Measurements from ENCODE around the gene IGF2BP1.
"Not testable (repeated sequence)": the region's sequence is repeated elsewhere in the genome, so short reads cannot be mapped to it uniquely, and the experiment has no call there.

Gene IGF2BP1

GRCh38 chr17:48996722-48997102 lies 473 bp upstream of the IGF2BP1 start:
- peaks cover 24% of the 10 kb centered on the region for H3K36me3 ChIP-seq (ENCODE audit: control insufficient read depth, insufficient read depth, low read length)
- peak overlapping the region; percentile 97 for H3K4me3 ChIP-seq (ENCODE audit: extremely low read depth, insufficient read depth, low read length, poor library complexity, severe bottlenecking)
- peak overlapping the region; percentile 98 for H3K27ac ChIP-seq (ENCODE audit: low read depth, low read length, severe bottlenecking)
- H3K4me1 ChIP-seq (ENCODE audit: control insufficient read depth, insufficient read depth, low read length, poor library complexity, severe bottlenecking): peaks cover 15% of the 10 kb centered on the region
- no peaks in the 10 kb centered on the region for H3K9me3 ChIP-seq (ENCODE audit: control insufficient read depth, low read length)
- 0 to 1% methylated on average over 5 to 15 of the region's 23 CpGs for WGBS, 2 experiments (ENCODE audit: insufficient coverage in 2 of 2)

DNA sequence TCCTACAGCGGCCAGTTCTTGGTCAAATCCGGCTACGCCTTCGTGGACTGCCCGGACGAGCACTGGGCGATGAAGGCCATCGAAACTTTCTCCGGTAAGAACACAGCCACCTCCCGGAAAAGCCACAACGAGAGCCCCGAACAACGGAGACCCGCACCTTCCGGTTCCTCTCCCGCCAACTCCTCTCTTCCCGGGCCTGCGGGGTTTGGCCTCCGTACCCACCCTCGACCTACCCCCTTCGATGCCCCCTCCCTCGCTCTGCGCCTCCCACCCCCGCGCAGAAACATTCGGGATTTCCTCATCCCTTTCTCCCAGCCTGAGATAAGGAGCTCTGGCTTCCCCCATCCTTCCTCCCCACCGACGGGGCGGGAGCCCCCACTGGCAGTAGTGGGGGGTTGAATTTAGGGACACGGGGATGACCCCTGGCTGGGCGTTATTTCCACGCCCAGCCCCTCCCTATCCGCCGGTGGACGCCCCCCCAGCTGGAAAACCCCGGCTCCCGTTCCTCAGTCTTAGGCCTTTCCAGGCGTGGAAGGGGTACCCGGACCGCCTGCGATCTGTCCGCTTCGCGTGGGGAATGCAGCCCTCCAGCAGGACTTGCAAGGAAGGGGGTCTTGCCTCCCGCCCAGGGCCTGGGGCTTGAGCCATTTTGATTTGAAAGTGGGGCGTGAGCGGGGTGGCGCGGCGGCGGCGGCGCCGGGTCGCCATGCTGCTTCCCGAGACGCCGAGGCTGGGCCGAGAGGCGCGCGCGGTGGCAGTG lies 822 bp downstream of the IGF2BP1 start:
- peaks cover 11% of the 10 kb centered on the region for H3K4me1 ChIP-seq (ENCODE audit: control insufficient read depth, insufficient read depth, low read length, poor library complexity, severe bottlenecking)
- H3K27ac ChIP-seq (ENCODE audit: low read depth, low read length, severe bottlenecking): peak overlapping the region; percentile 98
- H3K36me3 ChIP-seq (ENCODE audit: control insufficient read depth, insufficient read depth, low read length): peaks cover 24% of the 10 kb centered on the region
- peak overlapping the region; percentile 97 for H3K4me3 ChIP-seq (ENCODE audit: extremely low read depth, insufficient read depth, low read length, poor library complexity, severe bottlenecking)
- WGBS, 2 experiments (ENCODE audit: insufficient coverage in 2 of 2): 0% methylated on average over 36 to 37 of the region's 63 CpGs
- H3K9me3 ChIP-seq (ENCODE audit: control insufficient read depth, low read length): no peaks in the 10 kb centered on the region

GRCh38 chr17:48998587-48999440 lies 1.6 kb downstream of the IGF2BP1 start:
- 0% methylated on average over 10 to 16 of the region's 25 CpGs for whole genome bisulfite sequencing, 2 experiments (ENCODE audit: insufficient coverage in 2 of 2)
- Histone ChIP-seq H3K4me3 (ENCODE audit: extremely low read depth, insufficient read depth, low read length, poor library complexity, severe bottlenecking) (peak overlapping the region; percentile 97), H3K9me3 (ENCODE audit: control insufficient read depth, low read length) (no peaks in the 10 kb centered on the region), H3K27ac (ENCODE audit: low read depth, low read length, severe bottlenecking) (peak overlapping the region; percentile 98), H3K36me3 (ENCODE audit: control insufficient read depth, insufficient read depth, low read length) (peaks cover 24% of the 10 kb centered on the region), H3K4me1 (ENCODE audit: control insufficient read depth, insufficient read depth, low read length, poor library complexity, severe bottlenecking) (peaks cover 10% of the 10 kb centered on the region)

DNA sequence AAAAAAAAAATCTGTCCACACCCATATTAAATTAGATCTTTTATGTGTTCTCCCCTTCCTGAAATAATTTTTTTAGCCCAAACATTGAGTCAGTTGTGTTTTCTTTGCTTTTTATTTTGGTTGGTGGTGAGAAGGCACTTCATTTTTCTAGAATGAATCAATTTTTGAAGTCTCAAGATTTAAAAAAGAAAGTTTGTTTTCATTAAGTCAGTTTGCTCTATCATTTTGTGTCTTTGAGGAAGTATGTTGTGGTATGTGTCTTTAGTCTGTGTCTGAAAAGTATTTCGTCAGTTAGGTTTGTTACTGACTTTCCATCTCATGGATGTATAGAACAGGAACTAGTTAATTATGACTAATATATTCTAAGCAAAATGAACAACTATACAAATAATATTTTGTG lies 3.8 kb downstream of the IGF2BP1 start:
- no peaks in the 10 kb centered on the region for H3K9me3 ChIP-seq (ENCODE audit: control insufficient read depth, low read length)
- H3K27ac ChIP-seq (ENCODE audit: low read depth, low read length, severe bottlenecking): peak overlapping the region; percentile 98
- no CpG with 5 or more reads among the region's 1 CpG for WGBS, 2 experiments (ENCODE audit: insufficient coverage in 2 of 2)
- peak overlapping the region; percentile 97 for H3K4me3 ChIP-seq (ENCODE audit: extremely low read depth, insufficient read depth, low read length, poor library complexity, severe bottlenecking)
- peaks cover 15% of the 10 kb centered on the region for H3K4me1 ChIP-seq (ENCODE audit: control insufficient read depth, insufficient read depth, low read length, poor library complexity, severe bottlenecking)
- H3K36me3 ChIP-seq (ENCODE audit: control insufficient read depth, insufficient read depth, low read length): peaks cover 44% of the 10 kb centered on the region

- H3K4me1 ChIP-seq (ENCODE audit: control insufficient read depth, insufficient read depth, low read length, poor library complexity, severe bottlenecking): peaks cover 21% of the 10 kb centered on the region
- H3K9me3 ChIP-seq (ENCODE audit: control insufficient read depth, low read length): no peaks in the 10 kb centered on the region
- peaks cover 51% of the 10 kb centered on the region for H3K36me3 ChIP-seq (ENCODE audit: control insufficient read depth, insufficient read depth, low read length)
- peak overlapping the region; percentile 47 for H3K27ac ChIP-seq (ENCODE audit: low read depth, low read length, severe bottlenecking)
- peak overlapping the region; percentile 97 for H3K4me3 ChIP-seq (ENCODE audit: extremely low read depth, insufficient read depth, low read length, poor library complexity, severe bottlenecking)
Measured at GRCh38 chr17:49001671-49002070, 4.5 kb downstream of the IGF2BP1 start.

- Histone ChIP-seq H3K9me3 (ENCODE audit: control insufficient read depth, low read length) (no peaks in the 10 kb centered on the region), H3K4me1 (ENCODE audit: control insufficient read depth, insufficient read depth, low read length, poor library complexity, severe bottlenecking) (peaks cover 28% of the 10 kb centered on the region), H3K36me3 (ENCODE audit: control insufficient read depth, insufficient read depth, low read length) (peaks cover 58% of the 10 kb centered on the region), H3K4me3 (ENCODE audit: extremely low read depth, insufficient read depth, low read length, poor library complexity, severe bottlenecking) (peak overlapping the region; percentile 97), H3K27ac (ENCODE audit: low read depth, low read length, severe bottlenecking) (peak overlapping the region; percentile 47)
- 33 to 80% methylated on average over 1 of the region's 2 CpGs for WGBS, 2 experiments (ENCODE audit: insufficient coverage in 2 of 2)
Measured at GRCh38 chr17:49002331-49002730, 5.1 kb downstream of the IGF2BP1 start.

- Histone ChIP-seq H3K4me1 (ENCODE audit: control insufficient read depth, insufficient read depth, low read length, poor library complexity, severe bottlenecking) (peaks cover 30% of the 10 kb centered on the region), H3K36me3 (ENCODE audit: control insufficient read depth, insufficient read depth, low read length) (peaks cover 61% of the 10 kb centered on the region), H3K27ac (ENCODE audit: low read depth, low read length, severe bottlenecking) (peak overlapping the region; percentile 60), H3K9me3 (ENCODE audit: control insufficient read depth, low read length) (no peaks in the 10 kb centered on the region), H3K4me3 (ENCODE audit: extremely low read depth, insufficient read depth, low read length, poor library complexity, severe bottlenecking) (peak overlapping the region; percentile 97)
Measured at GRCh38 chr17:49002766-49003165, 5.6 kb downstream of the IGF2BP1 start.

- Histone ChIP-seq H3K4me3 (ENCODE audit: extremely low read depth, insufficient read depth, low read length, poor library complexity, severe bottlenecking) (peak overlapping the region; percentile 97), H3K4me1 (ENCODE audit: control insufficient read depth, insufficient read depth, low read length, poor library complexity, severe bottlenecking) (peaks cover 36% of the 10 kb centered on the region), H3K27ac (ENCODE audit: low read depth, low read length, severe bottlenecking) (peak overlapping the region; percentile 61), H3K36me3 (ENCODE audit: control insufficient read depth, insufficient read depth, low read length) (peaks cover 66% of the 10 kb centered on the region), H3K9me3 (ENCODE audit: control insufficient read depth, low read length) (no peaks in the 10 kb centered on the region)
- WGBS, 2 experiments (ENCODE audit: insufficient coverage in 2 of 2): 0 to 7% methylated on average over 20 to 25 of the region's 39 CpGs
Measured at GRCh38 chr17:49003557-49004511, 6.6 kb downstream of the IGF2BP1 start.

GRCh38 chr17:49005140-49005539 lies 8.0 kb downstream of the IGF2BP1 start:
- H3K27ac ChIP-seq (ENCODE audit: low read depth, low read length, severe bottlenecking): no peak overlapping the region
- H3K4me1 ChIP-seq (ENCODE audit: control insufficient read depth, insufficient read depth, low read length, poor library complexity, severe bottlenecking): peaks cover 36% of the 10 kb centered on the region
- H3K9me3 ChIP-seq (ENCODE audit: control insufficient read depth, low read length): no peaks in the 10 kb centered on the region
- no peak overlapping the region for H3K4me3 ChIP-seq (ENCODE audit: extremely low read depth, insufficient read depth, low read length, poor library complexity, severe bottlenecking)
- H3K36me3 ChIP-seq (ENCODE audit: control insufficient read depth, insufficient read depth, low read length): peaks cover 64% of the 10 kb centered on the region
- WGBS, 2 experiments (ENCODE audit: insufficient coverage in 2 of 2): 78 to 88% methylated on average over 2 of the region's 2 CpGs

DNA sequence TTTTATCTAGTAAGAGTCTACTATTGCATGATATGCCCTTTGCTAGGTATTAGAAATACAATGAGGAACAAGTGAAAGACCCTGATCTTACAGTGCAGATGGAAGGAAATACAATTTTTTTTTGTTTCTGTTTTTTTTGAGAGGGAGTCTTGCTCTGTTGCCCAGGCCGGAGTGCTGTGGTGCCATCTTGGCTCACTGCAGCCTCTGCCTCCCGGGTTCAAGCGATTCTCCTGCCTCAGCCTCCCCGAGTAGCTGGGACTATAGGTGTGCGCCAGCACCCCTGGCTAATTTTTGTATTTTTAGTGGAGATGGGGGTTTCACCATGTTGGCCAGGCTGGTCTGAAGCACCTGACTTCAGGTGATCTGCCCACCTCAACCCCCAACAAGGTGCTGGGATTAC lies 11.7 kb downstream of the IGF2BP1 start:
- not testable (repeated sequence) for H3K27ac ChIP-seq (ENCODE audit: low read depth, low read length, severe bottlenecking); H3K4me3 ChIP-seq (ENCODE audit: extremely low read depth, insufficient read depth, low read length, poor library complexity, severe bottlenecking); H3K9me3 ChIP-seq (ENCODE audit: control insufficient read depth, low read length)
- WGBS, 2 experiments (ENCODE audit: insufficient coverage in 2 of 2): 97 to 100% methylated on average over 1 to 4 of the region's 5 CpGs
- H3K4me1 ChIP-seq (ENCODE audit: control insufficient read depth, insufficient read depth, low read length, poor library complexity, severe bottlenecking): peaks cover 64% of the 10 kb centered on the region
- H3K36me3 ChIP-seq (ENCODE audit: control insufficient read depth, insufficient read depth, low read length): peaks cover 87% of the 10 kb centered on the region

Measured in mesodermal cell (in vitro differentiated cells).